ENCODE results near the gene UFD1.

UFD1 gene

GRCh38 chr22:19466848-19467752, 11.9 kb downstream of the UFD1 start:
- H3K9me3 Mint-ChIP-seq, result no peaks in the 10 kb centered on the region
- H3K36me3 Mint-ChIP-seq (ENCODE audit: low read depth), result peaks cover 42% of the 10 kb centered on the region
- DNase-seq, result no peak
- no peak overlapping the region for H3K27ac Mint-ChIP-seq
- H3K4me3 Mint-ChIP-seq, result no peak overlapping the region
- H3K4me1 Mint-ChIP-seq, result no peaks in the 10 kb centered on the region
- TF ChIP-seq CTCF (IDR thresholded peaks at IDR 0.05), result no peak
- H3K27me3 Mint-ChIP-seq (ENCODE audit: low read depth, poor library complexity), result no peaks in the 10 kb centered on the region

- no peak for DNase-seq
- no peaks in the 10 kb centered on the region for H3K9me3 Mint-ChIP-seq
- no peaks in the 10 kb centered on the region for H3K27me3 Mint-ChIP-seq (ENCODE audit: low read depth, poor library complexity)
- peaks cover 41% of the 10 kb centered on the region for H3K36me3 Mint-ChIP-seq (ENCODE audit: low read depth)
- H3K27ac Mint-ChIP-seq, result no peak overlapping the region
- no peak for TF ChIP-seq CTCF (IDR thresholded peaks at IDR 0.05)
- no peaks in the 10 kb centered on the region for H3K4me1 Mint-ChIP-seq
- H3K4me3 Mint-ChIP-seq, result no peak overlapping the region
Observed at GRCh38 chr22:19466126-19466716, 12.8 kb downstream of the UFD1 start.

DNA sequence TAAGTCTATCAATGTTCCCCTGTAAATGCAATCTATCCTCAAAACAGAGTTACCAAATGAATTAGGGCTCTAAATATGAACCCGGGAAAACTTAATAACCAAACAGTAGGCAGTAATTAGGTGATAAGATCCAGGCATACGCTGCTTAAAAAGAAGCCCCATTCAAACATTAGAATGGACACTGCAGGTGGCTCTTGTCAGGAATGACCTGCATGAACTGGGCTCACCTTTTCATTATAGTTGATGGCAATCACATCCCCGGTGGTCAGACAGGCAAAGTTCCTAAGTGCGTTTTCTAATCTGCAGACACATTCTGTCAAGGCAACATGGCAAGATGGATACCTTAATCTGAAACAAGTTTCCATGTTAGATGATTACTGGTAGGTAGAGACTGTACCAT, 14.0 kb downstream of the UFD1 start:
- H3K4me1 Mint-ChIP-seq, result no peaks in the 10 kb centered on the region
- no peak overlapping the region for H3K27ac Mint-ChIP-seq
- H3K27me3 Mint-ChIP-seq (ENCODE audit: low read depth, poor library complexity), result no peaks in the 10 kb centered on the region
- no peak for TF ChIP-seq CTCF (IDR thresholded peaks at IDR 0.05)
- no peaks in the 10 kb centered on the region for H3K9me3 Mint-ChIP-seq
- H3K36me3 Mint-ChIP-seq (ENCODE audit: low read depth), result peaks cover 44% of the 10 kb centered on the region
- no peak overlapping the region for H3K4me3 Mint-ChIP-seq
- DNase-seq, result no peak

- no peak for DNase-seq
- Mint-ChIP-seq H3K4me1 (no peaks in the 10 kb centered on the region), H3K27ac (no peak overlapping the region), H3K9me3 (no peaks in the 10 kb centered on the region), H3K4me3 (no peak overlapping the region), H3K36me3 (ENCODE audit: low read depth) (peaks cover 42% of the 10 kb centered on the region), H3K27me3 (ENCODE audit: low read depth, poor library complexity) (no peaks in the 10 kb centered on the region)
- no peak for TF ChIP-seq CTCF (IDR thresholded peaks at IDR 0.05)
Observed at GRCh38 chr22:19464546-19464945, 14.4 kb downstream of the UFD1 start.

- H3K4me1 Mint-ChIP-seq, result no peaks in the 10 kb centered on the region
Observed at GRCh38 chr22:19463491-19464469, 15.2 kb downstream of the UFD1 start.

More at GRCh38 chr22:19463491-19464469, 15.2 kb downstream of the UFD1 start:
- no peaks in the 10 kb centered on the region for H3K9me3 Mint-ChIP-seq
- no peak overlapping the region for H3K4me3 Mint-ChIP-seq
- H3K27me3 Mint-ChIP-seq (ENCODE audit: low read depth, poor library complexity), result no peaks in the 10 kb centered on the region
- no peak for DNase-seq
- H3K27ac Mint-ChIP-seq, result peak overlapping the region; percentile 12
- H3K36me3 Mint-ChIP-seq (ENCODE audit: low read depth), result peaks cover 38% of the 10 kb centered on the region
- no peak for TF ChIP-seq CTCF (IDR thresholded peaks at IDR 0.05)

All from nephron progenitor cell (in vitro differentiated cells).